ENCODE measurements around the gene CDH13.

The CDH13 gene

DNA sequence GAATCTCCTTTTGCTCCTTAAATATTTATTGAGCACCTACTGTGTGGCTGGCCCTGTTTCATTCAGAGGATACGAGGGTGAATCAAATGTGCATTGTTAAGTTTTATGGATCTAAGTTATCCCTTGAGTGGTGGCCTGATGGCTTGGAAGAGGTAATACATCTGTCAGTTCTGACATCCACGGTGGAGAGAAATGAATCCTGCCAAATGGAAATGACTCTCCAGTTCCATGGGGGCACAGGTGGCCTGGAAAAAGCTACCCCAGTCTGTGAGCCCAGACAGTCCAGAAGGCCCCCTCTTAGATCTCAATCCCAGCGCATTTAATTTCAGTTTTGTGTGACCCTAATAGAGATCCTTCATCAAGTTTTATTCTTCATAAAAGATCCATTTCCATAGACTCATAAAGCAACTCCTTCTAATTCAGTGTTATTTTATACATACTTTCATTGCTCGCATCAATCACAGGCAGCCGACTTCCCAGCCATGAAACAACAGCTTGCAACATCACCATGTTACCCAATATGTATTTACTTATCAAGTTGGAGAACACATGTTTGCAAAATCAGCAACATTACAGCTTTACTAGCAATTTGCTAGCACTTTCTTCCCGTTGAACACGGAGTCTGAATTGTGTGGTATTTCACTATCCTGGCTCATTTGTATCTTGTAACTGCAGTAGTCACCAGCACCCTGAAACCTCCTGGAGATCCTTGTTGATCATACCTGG lies 846.2 kb downstream of the CDH13 start:
- no peak for FAIRE-seq

DNA sequence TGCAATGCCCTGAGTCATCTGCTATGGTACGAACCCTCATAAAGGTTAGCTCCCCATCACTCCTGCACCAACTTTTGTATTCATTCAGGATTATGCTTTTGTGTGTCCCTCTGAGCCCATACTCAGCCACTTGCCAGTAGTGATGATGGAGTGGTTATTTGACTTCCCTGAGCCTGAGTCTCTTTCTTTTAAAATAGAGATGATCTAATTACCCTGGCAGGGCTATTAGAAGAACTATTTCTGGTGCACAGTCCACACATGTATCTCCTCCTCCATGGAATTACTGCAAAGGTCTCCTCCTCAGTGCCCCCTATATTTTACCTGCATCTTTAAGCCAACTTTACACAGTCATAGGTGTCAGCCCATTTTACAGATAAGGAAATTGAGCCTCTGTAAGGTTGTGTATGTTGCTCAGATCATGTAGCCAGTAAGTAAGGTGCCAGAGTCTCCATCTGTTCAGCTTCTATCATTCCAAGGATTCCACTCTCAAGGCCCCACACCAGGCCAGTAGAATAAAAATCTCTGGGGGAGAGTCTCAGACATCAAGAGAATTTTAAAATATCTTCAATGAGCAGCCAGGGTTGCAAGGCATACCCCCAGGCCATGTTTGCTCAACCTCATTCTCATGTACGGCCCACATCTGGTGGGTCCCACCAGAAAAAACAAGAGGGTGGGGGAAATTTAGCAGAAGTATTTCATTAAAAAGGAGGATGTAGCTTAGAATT lies 847.3 kb downstream of the CDH13 start:
- FAIRE-seq: no peak

DNA sequence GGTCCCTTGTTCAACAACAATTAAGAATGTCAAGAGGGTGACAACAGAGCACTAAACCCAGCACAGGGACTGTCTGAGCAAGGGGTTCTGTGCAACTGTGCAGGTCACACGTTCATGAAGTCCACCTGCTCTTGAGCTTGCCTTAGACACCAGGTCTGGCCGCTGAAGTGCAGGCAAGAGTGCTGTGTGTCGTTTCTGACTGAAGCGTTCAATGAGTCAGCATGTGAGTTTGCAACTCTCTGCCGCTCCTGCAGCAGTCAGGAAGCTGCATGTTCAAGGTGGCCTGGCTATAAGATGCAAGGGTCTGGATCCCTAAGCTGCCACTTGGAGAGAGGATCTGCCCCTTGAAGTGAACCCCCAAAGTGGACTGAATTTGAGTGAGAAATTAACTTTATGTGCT lies 848.3 kb downstream of the CDH13 start:
- no peak for FAIRE-seq

DNA sequence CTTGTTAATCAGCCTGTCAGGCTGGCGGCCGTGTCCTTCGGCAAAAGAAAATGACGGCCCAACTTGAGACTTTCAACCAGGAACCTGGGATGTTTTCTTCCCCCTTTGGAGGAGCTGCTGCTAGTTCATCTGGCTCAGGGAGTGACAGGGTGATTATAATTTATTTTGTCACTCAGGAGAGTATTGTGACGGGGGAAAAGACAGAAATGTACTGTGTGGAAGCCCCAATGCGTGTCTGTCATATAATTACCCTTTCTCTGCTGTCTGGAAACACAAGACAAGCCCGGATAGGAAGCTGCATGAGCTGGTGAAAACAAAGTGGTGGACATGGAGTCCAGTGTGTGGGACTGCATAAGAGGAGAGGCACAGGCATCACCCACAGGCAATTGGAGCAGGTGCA lies 854.8 kb downstream of the CDH13 start:
- FAIRE-seq: no peak

DNA sequence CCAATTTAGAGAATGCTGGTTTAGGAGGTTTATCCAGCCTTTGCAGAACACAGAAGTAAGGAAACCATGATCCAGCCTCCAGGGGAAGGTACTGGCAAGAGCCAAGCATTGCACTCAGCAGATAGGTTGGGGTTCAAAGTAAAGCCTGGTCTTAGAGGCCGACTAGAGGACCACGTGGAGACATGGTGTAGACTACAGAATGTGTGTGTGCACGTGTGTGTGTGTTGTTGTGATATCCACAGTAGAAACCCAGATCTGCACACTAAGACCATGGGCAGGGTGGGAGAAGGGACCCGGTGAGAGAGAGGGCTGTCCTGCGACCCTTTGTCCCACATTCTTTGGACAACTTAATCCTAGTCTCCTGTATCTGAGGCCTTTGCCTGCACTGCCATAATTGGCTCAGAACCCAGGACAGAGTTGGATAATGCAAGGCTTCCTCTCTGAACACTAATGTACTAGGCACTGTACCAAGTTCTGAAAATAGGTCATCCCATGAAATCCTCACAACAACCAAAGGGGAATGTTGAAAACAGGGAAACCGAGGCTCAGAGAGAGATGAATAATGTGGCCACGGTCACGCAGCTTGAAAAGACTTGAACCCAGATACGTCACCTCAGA lies 855.9 kb downstream of the CDH13 start:
- FAIRE-seq: no peak

DNA sequence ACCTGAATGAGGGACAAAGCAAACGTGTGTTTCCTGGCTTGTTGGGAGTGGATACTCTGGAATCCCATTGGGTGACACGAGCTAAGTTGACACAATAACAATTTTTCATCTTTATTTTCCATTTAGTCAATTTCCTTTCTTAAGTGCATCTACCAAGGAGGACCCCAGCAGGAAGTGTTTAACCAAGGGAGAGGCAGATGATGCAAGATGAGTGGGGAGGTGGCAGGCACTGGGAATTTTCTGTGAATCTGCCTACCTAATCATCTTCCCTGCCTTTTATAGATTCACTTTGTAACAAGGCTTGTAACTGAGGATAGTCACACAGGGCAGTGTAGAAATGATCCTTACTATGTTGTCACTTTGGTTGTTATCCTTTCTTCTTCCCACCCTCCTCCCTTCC lies 863.3 kb downstream of the CDH13 start:
- FAIRE-seq: no peak

DNA sequence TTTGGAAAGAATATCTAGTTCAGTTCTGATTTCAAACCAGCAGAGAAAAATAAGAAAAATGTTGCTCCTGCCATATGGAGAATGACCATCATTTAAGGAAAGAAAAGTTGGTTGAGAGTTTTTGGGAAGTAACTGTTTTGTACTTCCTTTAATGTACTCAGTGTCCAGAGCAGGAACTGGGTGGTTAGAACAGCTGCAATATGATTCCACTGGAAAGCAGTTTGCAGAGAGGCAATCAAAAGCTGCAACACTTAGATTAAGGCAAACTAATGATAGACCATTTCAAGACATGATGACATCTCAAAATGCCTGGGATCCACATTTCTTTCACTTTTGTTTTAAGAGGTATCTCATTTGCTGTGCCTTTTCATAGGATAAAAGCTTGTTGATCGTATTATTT lies 867.7 kb downstream of the CDH13 start:
- no peak for FAIRE-seq

DNA sequence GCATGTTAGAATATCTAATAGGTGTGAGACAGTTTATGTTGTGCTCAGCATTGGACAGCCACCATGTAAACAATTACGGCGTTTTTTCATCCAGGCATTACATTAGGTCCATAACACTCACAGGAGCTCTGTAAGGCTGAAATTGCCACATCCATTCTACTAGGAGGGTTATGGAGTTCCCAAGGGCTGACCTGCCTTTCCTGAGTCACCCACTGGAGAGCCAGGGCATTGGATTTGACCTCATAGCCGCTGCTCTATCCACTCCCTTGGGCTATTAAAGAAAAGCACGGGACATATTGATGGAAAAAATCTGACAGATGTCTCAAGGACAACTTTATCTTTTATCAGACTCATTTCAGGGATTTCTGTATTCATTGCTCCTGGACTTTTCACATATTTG lies 874.7 kb downstream of the CDH13 start:
- no peak for FAIRE-seq

DNA sequence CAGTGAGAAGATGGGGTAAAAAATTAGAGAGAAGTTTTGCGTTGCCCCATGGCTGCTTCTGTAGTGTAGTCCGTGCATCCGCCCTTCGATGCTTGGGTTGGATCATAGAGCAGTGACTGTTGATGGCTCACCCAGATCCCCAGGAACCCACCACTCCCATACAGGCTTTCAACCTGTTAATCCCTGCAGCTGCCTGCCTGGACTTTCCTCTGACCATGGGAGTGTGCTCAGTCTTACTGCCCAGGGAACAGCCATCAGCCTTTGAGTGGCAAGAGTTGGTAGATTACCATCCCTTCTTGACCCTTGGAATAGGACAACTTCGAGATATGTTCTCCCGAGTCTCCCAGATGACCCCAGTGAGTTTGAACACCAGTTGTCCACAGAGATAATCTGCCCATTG lies 881.5 kb downstream of the CDH13 start:
- no peak for FAIRE-seq

DNA sequence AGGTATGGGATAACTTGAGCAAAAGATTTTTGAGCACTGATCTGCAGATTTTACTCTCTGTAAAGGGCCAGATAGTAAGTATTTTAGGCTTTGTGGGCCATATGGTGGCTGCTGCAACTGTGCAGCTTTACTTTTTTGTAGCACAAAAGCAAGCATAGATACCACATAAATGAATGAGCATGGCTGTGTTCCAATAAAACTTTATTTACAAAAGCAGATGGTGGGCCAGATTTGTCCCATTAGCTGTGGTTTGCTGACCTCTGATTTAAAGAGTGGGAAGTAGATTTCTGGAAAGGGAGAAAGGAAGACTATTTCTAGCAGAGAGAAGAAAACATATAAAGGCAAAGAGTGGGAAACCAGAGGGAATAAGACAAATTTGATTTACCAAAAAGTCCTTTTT lies 882.5 kb downstream of the CDH13 start:
- FAIRE-seq: no peak

DNA sequence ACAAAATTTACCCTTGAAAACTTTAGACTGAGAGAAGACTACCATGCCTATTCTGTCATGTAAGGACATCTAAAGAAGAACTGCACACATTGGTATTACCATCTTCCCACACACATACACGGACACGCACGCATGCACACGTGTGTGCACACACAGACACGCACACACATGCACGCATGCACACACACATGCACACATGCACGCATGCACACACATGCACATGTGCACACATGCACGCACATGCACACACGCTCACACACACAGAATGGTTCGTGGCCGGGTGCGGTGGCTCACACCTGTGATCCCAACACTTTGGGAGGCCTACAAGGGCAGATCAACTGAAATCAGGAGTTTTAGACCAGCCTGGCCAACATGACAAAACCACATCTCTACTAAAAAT lies 884.1 kb downstream of the CDH13 start:
- FAIRE-seq: no peak

DNA sequence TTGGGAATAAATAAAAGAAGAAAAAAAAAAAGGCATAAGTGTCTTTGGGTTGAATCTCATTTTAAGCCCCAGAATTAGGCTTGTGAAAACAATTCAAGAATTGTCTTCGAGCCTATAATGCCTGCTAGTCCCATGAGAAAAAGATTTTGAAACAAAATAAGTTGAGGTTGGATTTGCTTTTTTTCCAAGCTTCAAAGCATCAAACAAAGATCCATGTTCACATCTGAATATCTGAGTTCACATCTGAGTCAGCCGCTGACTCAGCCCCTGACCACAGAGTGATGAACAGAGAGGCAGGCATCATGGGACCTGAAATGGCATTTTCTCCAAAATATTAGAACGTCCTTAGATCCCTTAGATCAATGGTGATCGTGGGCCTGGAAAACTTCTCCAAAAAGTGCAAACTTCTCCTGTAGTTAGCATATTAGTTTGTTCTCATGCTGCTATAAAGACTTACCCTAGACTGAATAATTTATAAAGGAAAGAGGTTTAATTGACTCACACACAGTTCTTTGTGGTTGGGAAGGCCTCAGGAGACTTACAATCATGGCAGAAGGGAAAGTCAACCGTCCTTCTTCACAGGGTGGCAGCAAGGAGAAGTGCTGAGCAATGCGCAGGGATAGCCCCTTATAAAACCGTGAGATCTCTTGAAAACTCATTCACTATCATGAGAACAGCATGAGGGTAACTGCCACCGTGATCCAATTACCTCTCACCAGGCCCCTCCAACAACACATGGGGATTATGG lies 886.4 kb downstream of the CDH13 start:
- no peak for FAIRE-seq

DNA sequence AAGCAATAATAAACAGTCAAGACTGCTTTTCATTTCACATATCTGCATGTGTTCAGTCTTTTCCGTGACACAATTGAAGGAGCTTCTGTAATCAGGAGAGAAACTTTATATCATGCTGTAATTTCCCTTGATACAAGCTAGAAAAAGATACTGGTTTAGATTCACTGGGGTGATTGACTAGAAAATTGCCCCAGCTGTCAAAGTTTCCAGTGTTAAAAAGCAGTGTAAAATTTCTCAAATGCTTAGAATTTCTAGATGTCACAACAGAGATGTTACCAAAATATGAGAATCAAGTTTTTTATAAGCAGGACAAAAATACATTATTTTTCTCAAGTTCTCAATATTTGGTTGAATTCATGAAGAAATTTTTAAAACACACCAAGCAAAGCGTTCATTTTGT lies 888.6 kb downstream of the CDH13 start:
- FAIRE-seq: no peak

DNA sequence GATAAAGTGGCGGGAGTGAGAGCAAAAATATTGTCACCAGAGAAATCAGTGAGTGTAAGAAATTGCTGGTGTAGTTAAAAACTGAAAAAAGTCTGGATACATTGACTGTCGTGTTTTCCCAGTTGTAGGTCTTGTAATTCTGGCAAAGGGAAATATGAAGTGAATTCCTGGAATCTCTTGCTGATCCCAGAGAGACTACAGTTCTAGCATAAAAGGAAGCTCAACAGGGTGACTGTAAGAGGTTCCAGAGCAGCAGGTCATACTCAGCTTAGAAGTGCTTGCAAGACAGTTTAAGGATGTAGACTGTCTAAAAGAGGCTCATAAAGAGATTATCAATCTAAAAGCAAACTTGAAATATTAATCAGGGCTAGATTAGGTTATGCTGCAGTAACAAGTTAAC lies 890.2 kb downstream of the CDH13 start:
- no peak for FAIRE-seq

DNA sequence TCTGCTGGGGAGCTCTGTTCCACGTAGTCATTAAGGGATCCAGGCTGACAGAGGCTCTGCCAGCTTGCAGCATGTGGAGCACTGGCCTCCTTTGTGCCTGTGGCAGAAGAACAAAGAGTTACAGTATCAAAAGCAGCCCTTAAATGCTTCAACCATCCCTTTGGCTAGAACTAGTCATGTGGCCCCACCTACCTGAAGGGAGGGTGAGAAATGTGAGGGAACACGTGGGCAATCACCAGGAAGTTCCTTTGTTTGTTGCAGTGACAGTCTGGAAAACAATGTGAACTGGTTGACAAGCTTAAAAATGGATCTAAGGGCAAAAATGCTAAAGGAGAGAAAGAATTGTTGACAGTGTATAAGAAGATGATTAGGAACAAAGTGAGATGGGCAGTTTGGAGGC lies 890.6 kb downstream of the CDH13 start:
- FAIRE-seq: no peak

DNA sequence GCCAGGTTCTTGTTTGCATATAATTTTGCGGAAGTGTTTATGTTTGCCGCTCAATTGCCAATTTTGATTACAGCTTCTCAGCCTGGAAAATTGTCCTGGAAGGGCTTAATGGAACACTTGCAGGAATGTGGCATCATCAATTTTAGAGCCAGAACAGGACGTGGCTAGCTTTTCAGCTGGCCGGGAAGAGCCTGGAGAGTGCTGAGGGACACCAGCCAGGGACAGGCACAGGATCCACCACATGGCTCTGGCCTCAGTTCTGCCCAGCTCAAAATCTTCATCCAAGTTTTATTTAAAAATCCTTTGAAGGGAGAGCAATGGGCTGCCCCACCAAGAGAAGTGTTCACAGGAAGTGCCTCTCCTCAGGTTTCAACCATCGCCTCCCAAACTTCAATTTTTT lies 893.8 kb downstream of the CDH13 start:
- no peak for FAIRE-seq

DNA sequence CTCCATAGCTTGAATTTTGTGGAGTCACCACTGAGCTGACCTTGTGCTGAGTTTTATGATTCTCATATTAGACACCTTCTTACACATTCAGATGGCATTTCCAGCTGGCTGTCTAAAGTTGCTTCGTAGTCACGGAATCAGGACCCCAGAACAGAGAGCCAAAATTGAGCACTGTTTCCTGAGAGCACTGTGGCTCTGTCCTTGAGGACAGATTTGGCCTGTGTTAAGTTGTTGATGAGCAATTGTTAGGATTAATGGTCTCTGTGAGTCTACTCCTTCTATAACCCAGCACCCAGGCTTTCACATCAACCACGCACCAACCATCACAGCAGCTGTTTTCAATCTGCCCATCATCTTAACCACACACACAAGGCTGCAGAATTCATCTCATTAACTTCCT lies 903.5 kb downstream of the CDH13 start:
- no peak for FAIRE-seq

DNA sequence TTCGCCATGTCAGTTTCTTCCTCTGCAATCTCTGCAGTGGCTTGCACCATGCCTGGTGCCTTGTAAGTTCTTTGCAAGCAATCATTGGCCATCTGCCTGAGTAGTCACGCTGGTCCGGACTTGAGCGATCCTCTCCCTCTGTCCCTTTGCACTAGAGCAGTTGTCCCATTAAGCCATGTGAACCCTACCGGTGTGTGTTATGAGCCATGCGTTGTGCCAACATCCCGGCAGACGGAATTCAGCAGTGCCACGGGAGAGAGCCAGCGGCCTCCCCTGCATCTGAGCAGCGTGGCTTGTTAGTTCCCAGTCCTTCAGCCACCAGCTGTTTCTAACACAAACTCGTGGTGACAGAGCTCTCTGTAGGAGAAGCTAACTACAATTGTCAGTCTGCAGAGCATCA lies 905.9 kb downstream of the CDH13 start:
- no peak for FAIRE-seq

DNA sequence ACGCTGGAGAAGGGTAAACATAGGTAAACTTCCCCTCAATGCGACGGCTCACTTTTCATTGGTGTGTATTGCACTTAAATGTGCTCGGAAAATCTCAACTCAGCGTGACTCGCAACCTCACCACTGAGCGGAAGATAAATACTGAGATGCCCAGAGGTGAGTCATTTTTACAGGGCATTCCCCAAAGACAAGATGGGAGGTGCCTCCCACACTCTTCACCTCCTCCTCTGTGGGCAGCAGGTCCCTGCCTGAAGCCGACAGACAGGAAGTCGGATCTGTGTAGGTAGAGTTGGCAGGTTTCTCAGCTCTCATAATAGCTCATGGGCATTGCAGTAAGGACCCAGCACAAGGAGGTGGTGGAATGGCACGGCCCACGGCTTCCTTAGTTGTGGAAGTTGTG lies 906.4 kb downstream of the CDH13 start:
- no peak for FAIRE-seq

DNA sequence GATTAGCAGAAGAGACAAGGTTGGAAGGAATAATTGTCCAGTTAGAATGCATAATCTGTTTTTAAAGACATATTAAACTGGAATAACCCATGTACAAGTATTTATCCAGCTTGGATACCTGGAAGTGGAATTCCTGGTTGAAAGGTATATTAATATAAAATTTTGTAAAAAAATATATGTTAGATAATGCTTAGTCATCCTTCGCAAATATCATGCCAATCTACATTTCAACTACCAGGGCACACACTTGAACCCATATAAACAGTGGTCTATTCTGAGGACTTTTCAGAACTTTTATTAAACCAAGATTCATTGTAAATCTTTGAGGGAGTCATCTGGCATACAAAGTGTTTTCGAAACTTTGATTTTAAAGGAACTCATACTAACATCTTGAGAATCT lies 911.9 kb downstream of the CDH13 start:
- no peak for FAIRE-seq

DNA sequence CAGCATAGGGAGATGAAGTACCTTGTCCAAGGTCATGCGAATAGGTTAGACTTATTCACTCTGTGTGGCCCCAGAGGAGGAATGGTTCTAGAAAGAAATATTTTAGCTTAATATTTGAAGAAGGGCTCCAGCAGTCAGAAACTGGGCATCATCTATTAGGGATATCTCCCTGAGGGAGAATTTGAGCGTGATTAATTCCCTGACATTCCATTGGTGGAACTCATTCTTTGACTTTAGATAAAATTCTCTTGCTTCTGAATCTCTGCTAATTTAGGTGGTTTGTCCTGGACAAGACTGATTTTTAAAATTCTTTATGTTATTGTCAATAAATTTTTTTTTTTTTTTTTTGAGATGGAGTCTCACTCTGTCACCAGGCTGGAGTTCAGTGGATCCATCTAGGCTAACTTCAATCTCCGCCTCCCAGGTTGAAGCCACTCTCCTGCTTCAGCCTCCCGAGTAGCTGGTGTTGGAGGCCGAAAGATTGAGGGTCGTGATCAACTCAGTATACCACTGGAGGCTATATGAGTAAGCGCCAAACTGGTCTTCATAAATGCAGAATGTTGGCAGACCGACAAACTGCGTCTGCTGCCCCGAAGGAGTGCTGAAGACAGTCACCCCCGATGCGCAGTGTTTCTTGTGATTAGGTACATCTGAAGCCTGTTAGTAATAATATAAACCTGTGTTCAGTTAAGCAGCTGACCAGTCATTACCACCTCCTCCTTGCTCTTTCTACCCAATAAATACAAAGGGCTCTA lies 913.1 kb downstream of the CDH13 start:
- FAIRE-seq: no peak

DNA sequence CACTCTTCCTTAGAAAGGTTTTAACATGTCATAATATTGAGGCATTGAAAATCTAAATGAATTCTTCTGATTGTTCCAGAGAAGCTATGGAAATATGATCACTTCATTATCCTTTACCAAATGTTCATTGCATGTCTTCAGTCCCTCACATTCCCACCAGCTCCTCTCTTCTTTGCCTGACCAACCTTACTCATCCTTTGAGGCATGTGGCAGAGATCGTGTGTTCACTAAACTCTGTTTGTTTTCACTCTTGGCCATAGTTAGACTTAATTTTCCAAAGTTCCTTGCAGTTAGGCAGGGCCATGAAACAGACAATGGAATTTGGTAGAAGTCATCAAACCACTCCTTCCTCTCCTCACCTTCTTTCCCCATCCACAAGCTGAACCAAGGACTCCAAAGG lies 914.5 kb downstream of the CDH13 start:
- no peak for FAIRE-seq

DNA sequence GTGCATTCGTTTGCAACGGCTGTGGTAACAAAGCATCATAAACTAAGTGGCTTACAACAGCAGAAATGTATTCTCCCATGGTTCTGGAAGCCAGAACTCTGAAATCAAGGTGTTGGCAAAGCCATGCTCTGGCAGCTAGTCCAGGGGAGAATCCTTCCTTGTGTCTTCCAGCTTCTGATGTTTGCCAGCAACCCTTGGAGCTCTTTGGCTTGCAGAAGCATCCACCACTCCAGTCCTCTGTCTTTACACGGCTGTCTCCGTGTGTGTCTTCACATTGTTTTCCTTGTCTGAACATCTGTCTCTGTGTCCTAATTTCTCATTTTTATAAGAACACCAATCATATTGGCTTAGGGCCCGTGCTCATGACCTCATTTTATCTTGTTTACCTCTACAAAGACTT lies 915.7 kb downstream of the CDH13 start:
- no peak for FAIRE-seq
